T-helper 2 cell (primary cell): ENCODE data around the gene NOP56.
A peak's percentile ranks its signal among the peaks of the same experiment; 100 is the strongest.

Experiments used
- DNase-seq, 5 experiments: peaks; one replicate each; pipeline versions ENCODE4 v3.0.0 to v3.0.0-alpha.2; 2012 to 2022
- total RNA-seq, 2 donors: gene quantifications; one replicate each; lab custom pipeline; 2026; lab: John Stamatoyannopoulos, UW

The NOP56 gene
- total RNA-seq: 264 to 393 reads per million in 2 donors

DNA sequence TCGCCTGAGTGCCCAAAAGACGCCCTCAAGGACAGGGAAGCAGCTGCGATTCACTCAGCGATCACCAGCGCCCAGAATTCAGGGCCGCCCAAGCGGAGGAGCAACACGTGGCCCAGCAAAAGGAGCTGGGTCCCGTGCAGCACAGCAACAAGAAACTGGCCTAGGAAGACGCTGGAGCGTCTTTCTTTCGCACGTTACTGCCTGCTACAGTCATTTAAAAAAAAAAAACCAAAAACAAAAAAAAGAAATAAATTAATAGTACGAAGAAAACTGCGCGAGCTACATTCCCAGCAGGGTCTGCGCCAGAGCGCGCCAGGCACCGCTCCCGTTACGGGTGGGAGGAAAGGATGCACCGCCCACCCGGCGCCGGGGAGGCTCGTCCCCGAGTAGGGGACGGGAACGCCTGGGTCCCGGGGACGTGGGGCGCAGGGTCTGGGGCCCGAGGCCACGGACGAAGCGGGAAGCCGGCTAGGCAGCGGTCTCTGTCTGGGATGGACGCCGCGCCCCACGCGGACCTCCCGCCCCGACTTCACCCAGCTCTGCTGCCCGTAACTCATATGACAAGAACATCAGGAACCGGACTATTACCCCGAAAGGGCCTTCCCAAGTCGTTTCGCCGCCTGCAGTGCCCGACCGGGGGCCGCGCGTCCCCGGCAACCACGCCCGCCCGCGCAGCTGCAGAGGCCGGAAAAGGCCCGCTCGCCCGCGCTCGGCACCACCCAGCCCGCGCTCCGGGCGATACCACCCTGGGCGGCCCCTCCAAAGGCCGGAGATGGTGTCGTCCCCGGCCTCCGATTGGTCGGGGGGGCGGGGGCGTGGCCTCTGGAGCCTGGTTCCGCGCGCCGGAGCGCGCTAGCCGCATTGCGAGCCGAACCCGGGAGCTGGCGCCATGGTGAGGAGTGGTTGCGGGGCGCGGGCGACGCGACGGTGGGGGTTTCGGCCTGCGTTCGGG lies at the start of gene NOP56:
TSS of gene NOP56 (plus strand) at position 861 of the 952 bp plus-strand sequence. CDS start at position 890, 29 bp downstream.
- peak; percentile 89 to 94 (median 92) for DNase-seq

DNA sequence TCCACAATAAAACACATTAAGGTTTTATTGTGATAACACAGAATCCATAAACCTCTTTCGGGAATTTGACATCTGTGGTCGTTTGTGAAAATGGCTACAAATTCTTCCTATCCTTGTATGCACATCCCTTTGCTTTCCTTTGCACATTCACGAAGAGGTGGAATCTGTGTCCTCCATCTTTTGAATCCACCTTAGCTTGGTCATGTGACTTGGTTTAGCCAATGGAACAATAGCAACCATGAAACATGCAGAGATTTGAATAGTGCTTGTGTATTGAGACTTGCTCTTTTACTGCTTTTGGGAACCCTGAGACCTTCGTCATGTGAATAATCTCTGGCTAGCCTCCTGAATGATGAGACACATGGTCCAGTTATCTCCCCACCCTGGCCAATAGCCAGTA lies 49.7 kb upstream of the NOP56 start:
- no peak for DNase-seq

DNA sequence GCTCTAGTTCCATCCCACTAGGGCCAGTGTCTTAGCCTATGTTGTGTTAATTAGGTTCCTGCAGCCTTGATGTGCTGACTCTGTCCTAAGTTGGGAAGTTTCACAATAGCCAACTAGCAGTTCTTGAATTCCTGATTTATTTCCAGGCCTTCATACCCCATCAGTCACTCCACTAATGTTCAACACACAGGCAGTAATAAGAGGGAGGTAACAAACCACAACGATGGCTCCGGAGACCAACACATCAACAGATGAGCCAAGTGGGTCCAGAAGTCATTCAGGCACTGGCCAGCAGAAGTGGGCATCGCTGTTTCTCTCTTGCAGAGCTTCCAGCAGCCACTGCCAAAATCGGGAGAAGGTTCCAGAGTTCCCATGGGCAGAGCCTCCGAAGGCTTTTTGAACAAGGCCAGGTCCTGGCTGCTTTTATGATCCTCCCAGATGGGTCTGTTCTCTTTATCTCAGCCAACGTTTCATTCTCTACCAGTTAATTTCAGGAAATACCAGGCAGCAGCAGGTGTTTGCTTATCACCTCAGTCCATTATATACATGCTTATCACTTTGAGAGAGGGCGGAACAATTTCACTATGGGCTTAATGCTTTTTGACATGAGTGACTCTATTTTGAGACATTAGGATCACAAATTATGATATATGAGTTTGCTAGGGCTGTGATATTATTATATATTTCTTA lies 48.5 kb upstream of the NOP56 start:
- no peak for DNase-seq

- no peak for DNase-seq
These were observed 48.0 kb upstream of the NOP56 start for GRCh38 chr20:2604506-2604835.

- DNase-seq: no peak
These were observed 45.9 kb upstream of the NOP56 start for GRCh38 chr20:2606507-2607006.

GRCh38 chr20:2610326-2610725 lies 42.1 kb upstream of the NOP56 start:
- no peak for DNase-seq

DNA sequence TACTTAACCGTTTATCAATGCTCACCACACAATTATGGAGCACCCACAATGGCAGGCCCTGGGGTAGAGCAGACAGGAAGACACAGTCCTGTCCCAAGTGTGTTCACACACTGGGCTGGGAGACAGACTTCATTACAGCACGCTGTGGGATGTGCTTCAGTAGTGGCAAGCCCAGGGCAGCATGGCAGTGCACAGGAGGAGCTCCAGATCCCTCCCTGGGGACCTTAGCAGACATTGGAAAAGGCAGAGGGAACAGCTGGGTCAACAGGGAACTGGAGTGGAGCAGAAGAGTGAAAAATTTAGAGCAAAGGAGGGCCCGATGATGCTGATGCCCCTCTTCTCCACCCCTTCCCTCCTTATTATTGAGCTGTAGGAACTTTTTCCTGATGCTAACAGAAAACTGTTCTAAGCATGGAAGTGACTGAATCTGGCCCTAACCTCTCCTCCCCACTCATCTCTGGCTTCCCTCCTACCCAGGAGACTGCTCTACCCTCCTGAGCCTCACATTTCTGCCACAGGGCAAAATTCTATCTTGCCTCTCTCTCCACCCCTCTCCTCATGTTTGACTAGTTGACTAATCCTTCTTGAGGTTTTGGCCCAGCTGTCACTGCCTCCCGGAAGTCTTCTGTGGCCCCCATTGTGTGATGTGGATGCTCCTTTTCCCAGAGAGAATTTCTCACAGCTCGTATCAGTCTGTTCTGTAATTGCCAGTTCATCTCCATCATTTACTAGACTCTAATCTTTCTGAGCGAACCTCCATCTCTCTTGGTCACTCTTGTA lies 41.3 kb upstream of the NOP56 start:
- DNase-seq: no peak

- DNase-seq: no peak
These were observed 40.4 kb upstream of the NOP56 start for GRCh38 chr20:2612073-2612472.

- no peak for DNase-seq
These were observed 35.8 kb upstream of the NOP56 start for GRCh38 chr20:2616634-2617033.

GRCh38 chr20:2617099-2617714 lies 35.2 kb upstream of the NOP56 start:
- no peak for DNase-seq

- no peak for DNase-seq
These were observed 33.6 kb upstream of the NOP56 start for GRCh38 chr20:2618815-2619214.

DNA sequence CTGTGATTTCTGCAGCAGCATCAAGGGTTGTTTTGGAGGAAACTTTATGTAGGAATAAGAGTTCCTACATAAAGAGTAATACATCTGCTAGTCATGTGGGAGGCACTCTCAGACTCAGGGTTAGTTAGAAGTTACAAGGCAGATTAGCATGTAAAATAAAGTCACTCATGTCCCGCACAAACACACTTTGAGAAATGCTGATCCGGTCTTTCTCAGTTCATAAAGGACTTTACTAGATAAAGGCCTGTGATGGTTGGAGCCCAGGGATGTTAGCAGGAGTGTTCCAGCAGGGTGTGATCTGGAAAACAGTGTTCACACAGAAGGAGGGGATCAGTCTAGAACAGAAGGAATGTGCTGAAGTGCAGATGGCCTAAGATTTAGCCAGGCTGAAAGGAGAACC lies 33.1 kb upstream of the NOP56 start:
- DNase-seq: no peak

DNA sequence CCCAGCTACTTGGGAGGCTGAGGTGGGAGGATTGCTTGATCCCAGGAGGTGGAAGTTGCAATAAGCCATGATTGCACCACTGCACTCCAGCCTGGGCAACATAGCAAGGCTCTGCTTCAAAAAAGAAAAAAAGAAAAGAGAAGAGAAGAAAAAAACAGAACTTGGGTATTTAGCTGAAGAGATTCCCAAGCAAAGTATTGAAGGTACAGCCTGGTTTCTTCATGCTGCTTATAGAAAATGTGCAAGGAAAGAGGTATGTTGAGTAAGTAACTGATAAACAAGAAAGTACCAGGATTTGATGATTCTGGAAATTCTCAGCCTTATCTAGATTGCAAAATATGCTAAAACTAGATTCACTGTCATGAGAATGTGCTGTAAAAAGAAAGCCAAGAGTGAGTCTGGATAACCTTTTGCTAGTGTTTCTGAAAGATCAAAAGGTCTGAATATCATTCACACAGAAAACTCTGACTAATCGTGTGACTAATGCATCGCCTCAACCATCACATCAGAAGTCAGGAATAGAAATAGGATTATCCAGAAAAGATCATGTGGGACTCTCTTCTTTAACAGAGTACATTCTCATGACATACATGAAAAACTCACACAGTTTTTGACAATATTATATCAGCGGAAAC lies 32.4 kb upstream of the NOP56 start:
- DNase-seq: no peak

GRCh38 chr20:2624190-2624589 lies 28.2 kb upstream of the NOP56 start:
- DNase-seq: no peak

GRCh38 chr20:2625062-2625461 lies 27.4 kb upstream of the NOP56 start:
- no peak for DNase-seq

DNA sequence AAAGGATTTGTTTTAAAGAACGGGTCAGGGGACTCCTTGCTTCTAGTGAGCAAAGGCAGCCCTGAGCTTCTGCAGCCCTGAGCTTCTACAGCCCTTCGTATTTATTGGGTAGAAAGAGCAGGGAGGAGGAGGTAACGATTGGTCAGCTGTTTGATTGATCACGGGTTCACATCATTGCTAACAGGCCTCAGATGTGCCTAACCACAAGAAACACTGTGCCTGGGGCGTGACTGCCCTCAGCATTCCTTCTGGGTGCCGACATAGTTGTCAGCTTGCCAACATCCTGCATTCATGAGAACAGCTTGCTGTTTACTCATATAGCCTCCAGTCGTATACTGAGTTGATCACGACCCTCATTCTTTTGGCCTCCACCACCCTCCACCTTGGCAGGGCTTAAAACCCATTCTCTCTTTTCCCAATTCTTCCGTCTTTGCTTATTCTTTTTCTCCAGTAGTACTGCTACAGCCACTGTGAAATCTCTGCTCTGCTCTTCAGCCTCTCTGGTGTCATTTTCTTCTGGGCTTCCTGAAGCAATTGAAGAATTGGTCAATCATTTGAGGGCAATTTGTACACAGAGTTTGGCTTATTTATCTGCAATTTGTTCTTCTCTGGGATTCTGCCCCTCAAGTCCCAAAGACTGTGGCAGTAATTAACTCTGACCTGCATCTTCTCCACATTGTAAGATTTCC lies 25.4 kb upstream of the NOP56 start:
- DNase-seq: no peak

GRCh38 chr20:2631228-2631627 lies 21.2 kb upstream of the NOP56 start:
- no peak for DNase-seq

- no peak for DNase-seq
These were observed 19.1 kb upstream of the NOP56 start for GRCh38 chr20:2633381-2633780.

GRCh38 chr20:2637246-2637645 lies 15.2 kb upstream of the NOP56 start:
- peak in 1 of 5 experiments; percentile 27 for DNase-seq

- no peak for DNase-seq
These were observed 12.2 kb upstream of the NOP56 start for GRCh38 chr20:2640260-2640659.

- no peak for DNase-seq
These were observed 11.5 kb upstream of the NOP56 start for GRCh38 chr20:2640899-2641298.
